Measurements from ENCODE around the gene GSTM3.

GSTM3 gene

GRCh38 chr1:109762821-109763645, 22.2 kb upstream of the GSTM3 start:
- Histone ChIP-seq H2AFZ (no peak overlapping the region), H3K9ac (no peak overlapping the region), H3K36me3 (ENCODE audit: control insufficient read depth, insufficient read depth, low read length) (no peaks in the 10 kb centered on the region), H3K79me2 (no peaks in the 10 kb centered on the region), H3K4me1 (no peaks in the 10 kb centered on the region), H3K27me3 (ENCODE audit: control insufficient read depth, insufficient read depth, low read length) (no peaks in the 10 kb centered on the region), H3K27ac (no peak overlapping the region), H3K9me3 (ENCODE audit: control insufficient read depth, low read length) (no peaks in the 10 kb centered on the region), H3K4me3 (ENCODE audit: low read depth, low read length) (no peak overlapping the region), H3K4me2 (ENCODE audit: low read length) (no peak overlapping the region)
- TF ChIP-seq CTCF (IDR thresholded peaks at IDR 0.05), result no peak

GRCh38 chr1:109762039-109762585, 21.3 kb upstream of the GSTM3 start:
- Histone ChIP-seq H2AFZ (no peak overlapping the region), H3K4me1 (no peaks in the 10 kb centered on the region), H3K9ac (no peak overlapping the region), H3K36me3 (ENCODE audit: control insufficient read depth, insufficient read depth, low read length) (no peaks in the 10 kb centered on the region), H3K4me3 (ENCODE audit: low read depth, low read length) (no peak overlapping the region), H3K27ac (no peak overlapping the region), H3K27me3 (ENCODE audit: control insufficient read depth, insufficient read depth, low read length) (no peaks in the 10 kb centered on the region), H3K4me2 (ENCODE audit: low read length) (no peak overlapping the region), H3K79me2 (no peaks in the 10 kb centered on the region), H3K9me3 (ENCODE audit: control insufficient read depth, low read length) (no peaks in the 10 kb centered on the region)
- no peak for TF ChIP-seq CTCF (IDR thresholded peaks at IDR 0.05)

GRCh38 chr1:109761227-109762038, 20.6 kb upstream of the GSTM3 start:
- no peak overlapping the region for H2AFZ ChIP-seq
- H3K9me3 ChIP-seq (ENCODE audit: control insufficient read depth, low read length), result no peaks in the 10 kb centered on the region
- no peak overlapping the region for H3K4me3 ChIP-seq (ENCODE audit: low read depth, low read length)
- no peaks in the 10 kb centered on the region for H3K4me1 ChIP-seq
- H3K27me3 ChIP-seq (ENCODE audit: control insufficient read depth, insufficient read depth, low read length), result no peaks in the 10 kb centered on the region
- no peak overlapping the region for H3K4me2 ChIP-seq (ENCODE audit: low read length)
- no peak for TF ChIP-seq CTCF (IDR thresholded peaks at IDR 0.05)
- H3K27ac ChIP-seq, result no peak overlapping the region
- no peak overlapping the region for H3K9ac ChIP-seq
- H3K36me3 ChIP-seq (ENCODE audit: control insufficient read depth, insufficient read depth, low read length), result no peaks in the 10 kb centered on the region
- no peaks in the 10 kb centered on the region for H3K79me2 ChIP-seq

- Histone ChIP-seq H3K27me3 (ENCODE audit: control insufficient read depth, insufficient read depth, low read length) (no peaks in the 10 kb centered on the region), H3K4me3 (ENCODE audit: low read depth, low read length) (no peak overlapping the region), H3K9me3 (ENCODE audit: control insufficient read depth, low read length) (no peaks in the 10 kb centered on the region), H3K79me2 (no peaks in the 10 kb centered on the region), H3K36me3 (ENCODE audit: control insufficient read depth, insufficient read depth, low read length) (no peaks in the 10 kb centered on the region), H3K4me1 (no peaks in the 10 kb centered on the region), H3K9ac (no peak overlapping the region), H2AFZ (no peak overlapping the region), H3K27ac (no peak overlapping the region), H3K4me2 (ENCODE audit: low read length) (no peak overlapping the region)
- no peak for TF ChIP-seq CTCF (IDR thresholded peaks at IDR 0.05)
Measured at GRCh38 chr1:109760581-109761226, 19.9 kb upstream of the GSTM3 start.

All from parathyroid adenoma (tissue), 2 donors.